ENCODE data around the gene ITGAE.

Gene ITGAE

GRCh38 chr17:3715296-3715695 is 85.7 kb downstream of the ITGAE start:
- no peak for TF ChIP-seq TAF1 (IDR thresholded peaks at IDR 0.05; ENCODE audit: low read depth)
- TF ChIP-seq TCF12 (IDR thresholded peaks at IDR 0.05; ENCODE audit: low read depth): no peak
- no peak for TF ChIP-seq USF1 (IDR thresholded peaks at IDR 0.05)
- no peak for TF ChIP-seq FOXM1 (IDR thresholded peaks at IDR 0.05; ENCODE audit: borderline replicate concordance, low read depth)
- TF ChIP-seq MAX (IDR thresholded peaks at IDR 0.05): no peak
- TF ChIP-seq NFIC (IDR thresholded peaks at IDR 0.05): no peak
- no peak for TF ChIP-seq ZBTB7A (IDR thresholded peaks at IDR 0.05; ENCODE audit: low read depth)
- TF ChIP-seq RAD21 (IDR thresholded peaks at IDR 0.05; ENCODE audit: low read depth): no peak
- no peak for TF ChIP-seq EP300 (IDR thresholded peaks at IDR 0.05; ENCODE audit: borderline replicate concordance)
- TF ChIP-seq TEAD4 (IDR thresholded peaks at IDR 0.05): no peak
- TF ChIP-seq EGR1 (IDR thresholded peaks at IDR 0.05): no peak
- TF ChIP-seq REST (IDR thresholded peaks at IDR 0.05; ENCODE audit: low read depth): no peak
- no peak for TF ChIP-seq CEBPB (IDR thresholded peaks at IDR 0.05)
- no peak for TF ChIP-seq CREB1 (IDR thresholded peaks at IDR 0.05; ENCODE audit: low read depth)
- TF ChIP-seq YY1 (IDR thresholded peaks at IDR 0.05; ENCODE audit: low read depth): no peak

- TF ChIP-seq EP300 (IDR thresholded peaks at IDR 0.05; ENCODE audit: borderline replicate concordance): no peak
- TF ChIP-seq TCF12 (IDR thresholded peaks at IDR 0.05; ENCODE audit: low read depth): no peak
- TF ChIP-seq EGR1 (IDR thresholded peaks at IDR 0.05): no peak
- no peak for TF ChIP-seq FOXM1 (IDR thresholded peaks at IDR 0.05; ENCODE audit: borderline replicate concordance, low read depth)
- no peak for TF ChIP-seq USF1 (IDR thresholded peaks at IDR 0.05)
- TF ChIP-seq NFIC (IDR thresholded peaks at IDR 0.05): no peak
- no peak for TF ChIP-seq REST (IDR thresholded peaks at IDR 0.05; ENCODE audit: low read depth)
- no peak for TF ChIP-seq TEAD4 (IDR thresholded peaks at IDR 0.05)
- TF ChIP-seq YY1 (IDR thresholded peaks at IDR 0.05; ENCODE audit: low read depth): no peak
- no peak for TF ChIP-seq ZBTB7A (IDR thresholded peaks at IDR 0.05; ENCODE audit: low read depth)
- TF ChIP-seq MAX (IDR thresholded peaks at IDR 0.05): no peak
- TF ChIP-seq RAD21 (IDR thresholded peaks at IDR 0.05; ENCODE audit: low read depth): no peak
- no peak for TF ChIP-seq TAF1 (IDR thresholded peaks at IDR 0.05; ENCODE audit: low read depth)
- no peak for TF ChIP-seq CEBPB (IDR thresholded peaks at IDR 0.05)
- TF ChIP-seq CREB1 (IDR thresholded peaks at IDR 0.05; ENCODE audit: low read depth): no peak
Measured at GRCh38 chr17:3712811-3713463, 88.1 kb downstream of the ITGAE start.

GRCh38 chr17:3710951-3711383 is 90.0 kb downstream of the ITGAE start:
- TF ChIP-seq TEAD4 (IDR thresholded peaks at IDR 0.05) (no peak), NFIC (IDR thresholded peaks at IDR 0.05) (no peak), REST (IDR thresholded peaks at IDR 0.05; ENCODE audit: low read depth) (no peak), MAX (IDR thresholded peaks at IDR 0.05) (no peak), EGR1 (IDR thresholded peaks at IDR 0.05) (no peak), USF1 (IDR thresholded peaks at IDR 0.05) (no peak), CEBPB (IDR thresholded peaks at IDR 0.05) (no peak), ZBTB7A (IDR thresholded peaks at IDR 0.05; ENCODE audit: low read depth) (no peak), TAF1 (IDR thresholded peaks at IDR 0.05; ENCODE audit: low read depth) (no peak), EP300 (IDR thresholded peaks at IDR 0.05; ENCODE audit: borderline replicate concordance) (no peak), CREB1 (IDR thresholded peaks at IDR 0.05; ENCODE audit: low read depth) (no peak), TCF12 (IDR thresholded peaks at IDR 0.05; ENCODE audit: low read depth) (no peak), FOXM1 (IDR thresholded peaks at IDR 0.05; ENCODE audit: borderline replicate concordance, low read depth) (no peak), YY1 (IDR thresholded peaks at IDR 0.05; ENCODE audit: low read depth) (no peak), RAD21 (IDR thresholded peaks at IDR 0.05; ENCODE audit: low read depth) (no peak)

Measured in Ishikawa (cell line).